Measurements from ENCODE around the gene MYOM3.

MYOM3 gene

GRCh38 chr1:24126018-24126671 is 14.2 kb upstream of the MYOM3 start:
- no peak for TF ChIP-seq CTCF (IDR thresholded peaks at IDR 0.05; ENCODE audit: low read depth, low read length)
- no peak for DNase-seq (ENCODE audit: extremely low read depth, low read depth)

- no peak for TF ChIP-seq CTCF (IDR thresholded peaks at IDR 0.05; ENCODE audit: low read depth, low read length)
- DNase-seq (ENCODE audit: extremely low read depth, low read depth), result no peak
Measured at GRCh38 chr1:24125456-24125855, 13.5 kb upstream of the MYOM3 start.

DNA sequence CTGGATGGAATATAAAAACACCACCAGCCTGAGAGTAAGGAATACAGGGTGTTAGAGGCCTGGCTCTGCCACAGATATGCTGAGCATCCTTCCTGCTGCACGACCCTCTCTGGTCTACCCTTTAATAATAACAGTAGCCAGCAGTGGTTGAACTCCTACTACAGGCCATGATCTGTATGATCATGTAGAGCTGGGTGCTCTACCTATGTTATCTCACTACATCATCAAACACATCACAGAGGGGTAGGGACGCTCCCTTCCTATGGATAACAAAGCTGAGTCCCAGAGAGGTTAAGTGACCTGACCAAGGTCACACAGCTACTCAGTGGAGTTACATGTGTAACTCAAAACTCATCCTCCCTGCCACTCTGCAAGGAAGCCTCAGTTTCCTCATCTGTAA is 13.0 kb upstream of the MYOM3 start:
- no peak for DNase-seq (ENCODE audit: extremely low read depth, low read depth)
- no peak for TF ChIP-seq CTCF (IDR thresholded peaks at IDR 0.05; ENCODE audit: low read depth, low read length)

GRCh38 chr1:24123611-24124010 is 11.7 kb upstream of the MYOM3 start:
- TF ChIP-seq CTCF (IDR thresholded peaks at IDR 0.05; ENCODE audit: low read depth, low read length), result no peak

DNA sequence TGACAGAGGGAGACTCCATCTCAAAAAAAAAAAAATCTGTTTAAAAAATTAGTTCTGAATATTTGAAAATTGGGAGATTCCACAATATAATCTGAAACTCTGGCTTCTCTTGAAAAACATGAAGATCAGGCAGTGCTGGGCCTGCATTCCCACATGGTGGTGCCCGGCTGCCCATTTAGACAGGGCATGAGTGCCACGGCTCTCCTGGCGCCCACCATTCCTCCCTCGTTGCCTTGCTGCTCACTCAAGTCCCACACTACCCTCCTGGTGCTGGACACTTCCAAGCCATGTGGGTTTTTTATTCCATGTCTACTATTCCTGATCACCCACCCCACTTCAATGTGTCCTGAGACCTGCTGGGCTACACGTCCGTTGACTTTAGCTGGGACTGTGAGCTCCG is 10.8 kb upstream of the MYOM3 start:
- no peak for DNase-seq (ENCODE audit: extremely low read depth, low read depth)
- TF ChIP-seq CTCF (IDR thresholded peaks at IDR 0.05; ENCODE audit: low read depth, low read length), result no peak

More at GRCh38 chr1:24123611-24124010, 11.7 kb upstream of the MYOM3 start:
- DNase-seq (ENCODE audit: extremely low read depth, low read depth), result no peak

- DNase-seq (ENCODE audit: extremely low read depth, low read depth), result no peak
- TF ChIP-seq CTCF (IDR thresholded peaks at IDR 0.05; ENCODE audit: low read depth, low read length), result no peak
Measured at GRCh38 chr1:24121406-24121805, 9.5 kb upstream of the MYOM3 start.

DNA sequence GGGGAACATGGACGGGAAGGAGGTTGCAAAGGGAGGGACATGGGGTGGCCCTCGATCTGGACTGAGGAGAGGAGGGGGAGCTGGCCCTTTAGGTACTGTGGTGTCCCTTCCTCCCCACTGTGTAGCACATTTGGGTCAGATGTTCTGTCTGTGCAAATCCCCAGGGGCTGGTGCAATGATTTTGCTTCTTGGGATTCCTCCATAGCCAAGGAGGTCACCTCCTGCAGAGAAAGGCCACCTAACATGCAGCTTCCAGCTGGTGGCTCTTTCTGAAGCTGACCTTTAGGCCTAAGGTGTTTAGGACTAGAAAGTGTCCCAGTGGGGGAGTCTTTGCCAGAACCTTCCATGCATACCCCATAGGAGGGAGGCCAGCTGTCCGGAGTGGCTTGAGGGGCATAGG is 9.0 kb upstream of the MYOM3 start:
- TF ChIP-seq CTCF (IDR thresholded peaks at IDR 0.05; ENCODE audit: low read depth, low read length), result no peak
- DNase-seq (ENCODE audit: extremely low read depth, low read depth), result no peak
